ENCODE data around the gene MLPH.

MLPH gene

DNA sequence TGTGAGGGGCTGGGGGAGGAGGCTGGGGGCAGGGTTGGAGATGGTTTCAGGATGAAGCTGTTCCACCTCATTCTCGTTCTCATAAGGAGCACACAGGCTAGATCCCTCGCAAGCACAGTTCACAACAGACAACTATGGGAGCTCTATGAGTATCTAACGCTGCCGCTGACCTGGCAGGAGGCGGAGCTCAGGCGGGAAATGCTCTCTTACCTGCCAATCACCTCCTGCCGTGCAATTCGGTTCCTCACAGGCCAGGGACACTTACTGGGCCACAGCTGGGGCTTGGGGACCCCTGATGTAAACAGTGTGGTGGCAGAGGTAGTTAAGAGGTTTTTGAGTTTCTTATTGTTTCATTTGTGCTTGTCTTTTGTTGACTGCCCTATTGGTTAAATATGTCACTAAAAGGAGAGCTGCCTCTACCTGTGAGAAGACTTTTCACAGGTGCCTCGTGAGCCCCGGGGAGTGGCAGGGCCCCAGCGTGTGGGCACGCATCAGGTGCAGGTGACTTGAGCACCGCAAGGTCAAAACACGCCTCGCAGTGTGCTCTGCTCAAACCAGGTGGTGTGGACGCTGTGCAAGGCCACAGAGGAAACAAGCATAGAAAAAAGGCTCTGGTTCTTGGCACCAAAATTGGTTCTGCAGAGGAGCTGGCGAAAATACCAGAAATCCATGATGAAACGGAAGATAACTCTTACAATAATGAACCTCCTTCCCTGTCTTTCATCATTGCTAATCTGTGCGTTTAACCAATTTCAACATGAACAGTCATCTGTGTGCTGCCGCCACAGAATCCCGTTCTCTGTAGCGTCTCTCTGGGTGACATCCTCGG lies 10.2 kb downstream of the MLPH start:
- no peak for DNase-seq (ENCODE audit: low read depth in 2 of 2)

DNA sequence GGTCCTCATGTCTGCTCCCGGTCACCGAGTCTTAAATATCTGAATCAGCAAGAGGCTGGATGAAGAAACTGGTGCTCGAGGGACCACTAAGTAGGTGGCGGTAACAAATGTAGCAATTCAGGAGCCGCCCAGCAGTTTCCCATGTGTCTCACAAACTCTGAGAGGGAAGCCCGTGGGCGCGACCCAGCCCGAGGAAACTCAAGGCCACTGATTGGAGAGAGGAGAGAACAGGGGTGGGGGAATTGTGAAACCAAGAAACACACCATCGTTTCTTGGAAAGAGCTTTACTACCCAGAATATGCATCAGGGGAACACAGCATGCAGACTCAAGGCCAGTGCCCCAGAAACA lies 10.8 kb downstream of the MLPH start:
- DNase-seq (ENCODE audit: low read depth in 2 of 2), result no peak

DNA sequence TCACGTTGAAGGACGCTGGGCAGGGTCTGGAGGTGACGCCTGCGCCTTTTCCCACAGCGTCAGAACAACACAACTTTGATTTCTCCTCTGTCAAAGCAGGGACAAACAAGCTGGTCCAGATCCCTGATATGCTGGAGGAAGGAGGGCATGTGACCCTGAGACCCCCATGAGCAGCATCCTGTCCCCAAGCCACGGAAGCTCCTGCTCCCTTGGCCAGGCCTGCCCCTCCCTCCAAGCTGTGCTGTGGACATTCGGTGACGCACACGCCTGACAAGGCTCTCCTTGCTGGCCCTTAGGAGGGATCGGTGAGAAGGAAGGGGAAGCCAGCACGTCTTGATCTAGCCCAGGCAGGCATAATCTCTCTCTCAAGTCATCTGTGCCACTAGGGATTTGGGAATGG lies 11.3 kb downstream of the MLPH start:
- no peak for DNase-seq (ENCODE audit: low read depth in 2 of 2)

DNA sequence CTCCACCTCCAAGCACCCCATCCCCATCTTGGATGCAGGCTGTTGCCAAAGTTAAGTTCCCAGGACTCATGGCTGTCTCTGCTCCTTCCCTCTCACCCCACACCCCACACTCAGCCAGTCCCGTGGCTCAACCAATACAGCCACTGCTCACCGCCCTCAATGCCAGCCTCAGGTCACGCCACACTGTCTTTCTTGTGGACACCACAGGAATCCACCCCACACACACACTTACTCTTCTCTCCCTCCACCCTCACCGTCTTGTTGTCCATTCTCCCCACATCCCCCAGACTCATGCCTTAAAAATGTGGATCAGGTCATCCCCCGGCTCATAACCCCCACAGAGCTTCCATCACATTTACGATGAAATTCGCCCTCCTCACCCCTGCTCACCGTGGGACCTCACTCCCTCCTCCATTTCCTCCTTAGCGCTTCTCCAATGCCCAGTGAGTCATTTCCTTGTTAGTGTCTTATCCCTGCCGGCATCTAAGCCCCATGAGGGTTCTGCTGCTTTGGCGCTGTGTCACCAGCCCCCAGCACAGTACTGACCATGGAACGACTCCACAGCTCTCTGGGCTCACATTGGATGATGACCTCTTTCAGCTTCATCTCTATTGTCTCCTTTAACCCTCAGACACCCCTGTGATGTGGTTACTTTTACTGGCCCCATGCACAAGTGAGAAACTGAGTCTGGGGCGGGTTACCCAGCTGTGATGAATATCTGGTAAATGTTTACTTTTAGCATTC lies 13.8 kb downstream of the MLPH start:
- DNase-seq (ENCODE audit: low read depth in 2 of 2), result no peak

DNA sequence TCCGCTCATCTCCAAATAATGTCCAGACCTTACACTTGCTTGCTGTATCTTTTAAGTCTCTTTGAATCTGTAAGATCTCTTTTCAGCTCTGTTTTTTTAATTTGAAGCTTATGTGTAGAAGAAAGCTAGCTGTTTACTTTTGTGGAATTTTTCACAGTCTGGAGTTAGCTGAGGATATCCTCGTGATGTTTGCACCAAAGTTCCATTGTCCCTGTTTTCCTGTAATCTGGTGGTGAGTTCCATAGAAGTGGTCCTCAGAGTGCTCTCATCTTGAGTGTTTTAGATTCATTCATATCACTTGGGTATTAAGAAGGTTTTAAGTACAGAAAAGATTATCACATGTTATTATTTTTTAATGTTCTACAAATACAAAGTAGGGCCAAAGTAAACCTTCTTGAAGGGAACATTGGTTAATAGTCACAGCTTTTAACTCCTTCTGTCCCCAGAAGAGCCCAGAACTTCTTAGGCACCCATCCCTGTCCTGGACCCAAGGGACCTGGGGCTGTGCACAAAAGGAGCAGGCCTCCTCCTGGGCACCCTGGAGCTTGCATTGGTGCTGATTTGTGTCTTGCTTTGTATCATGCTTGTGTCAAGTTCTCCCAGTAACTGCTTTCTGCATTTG lies 15.0 kb downstream of the MLPH start:
- DNase-seq (ENCODE audit: low read depth in 2 of 2), result no peak

DNA sequence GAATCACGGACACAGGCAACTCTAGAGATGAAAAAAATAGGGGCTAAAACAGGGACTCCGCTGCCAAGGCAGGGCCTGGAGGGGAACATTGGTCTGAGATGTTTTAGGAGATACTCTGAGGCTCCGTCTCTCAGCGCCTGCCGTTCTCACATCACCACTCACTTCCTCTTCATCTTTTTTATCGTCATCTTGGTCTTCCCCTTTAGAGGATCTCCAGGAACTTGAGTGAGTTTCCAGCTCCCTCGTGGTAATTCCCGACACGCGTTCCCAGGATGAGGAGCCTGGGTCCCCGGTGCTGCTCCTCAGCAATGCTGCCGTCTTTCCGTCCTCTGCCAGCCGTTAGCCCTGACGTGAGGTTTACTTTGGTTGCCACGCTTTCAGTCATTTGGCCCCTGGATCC lies 16.1 kb downstream of the MLPH start:
- no peak for DNase-seq (ENCODE audit: low read depth in 2 of 2)

DNA sequence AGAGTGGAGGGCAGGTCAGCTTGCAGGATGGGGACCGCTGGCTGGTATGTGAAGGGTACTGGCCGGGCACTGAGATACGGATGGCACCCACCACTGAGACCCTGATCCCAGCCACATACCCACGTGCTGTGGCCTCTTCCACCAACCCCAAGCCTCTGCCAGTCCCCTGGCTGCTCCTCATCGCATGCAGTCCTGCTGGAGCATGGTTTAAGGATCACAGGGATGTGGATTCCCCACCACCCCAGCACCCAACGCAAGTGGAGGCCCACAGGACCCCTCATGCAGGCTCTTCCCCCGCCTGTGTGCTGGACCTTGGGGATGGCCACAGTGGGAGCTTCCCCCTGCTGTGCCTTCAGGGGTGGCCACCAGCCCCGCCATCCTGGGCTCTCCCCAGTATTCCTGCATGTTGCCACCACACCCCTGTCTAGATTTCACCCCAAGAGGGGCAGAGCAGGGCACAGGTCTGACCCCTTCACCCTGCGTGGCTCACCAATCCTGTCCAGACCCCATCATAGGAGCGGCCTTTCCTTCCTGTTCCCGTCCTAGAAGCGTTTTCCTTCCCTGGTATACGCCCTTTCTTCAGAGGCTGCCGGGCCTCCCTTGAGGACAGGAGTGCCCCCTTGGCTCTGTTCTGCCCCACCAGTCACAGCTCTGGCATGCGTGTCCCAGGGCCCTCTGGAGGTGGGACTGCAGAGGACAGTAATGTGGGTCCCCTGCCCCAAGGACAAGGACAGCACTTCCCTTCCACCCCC lies 18.3 kb downstream of the MLPH start:
- no peak for DNase-seq (ENCODE audit: low read depth in 2 of 2)

DNA sequence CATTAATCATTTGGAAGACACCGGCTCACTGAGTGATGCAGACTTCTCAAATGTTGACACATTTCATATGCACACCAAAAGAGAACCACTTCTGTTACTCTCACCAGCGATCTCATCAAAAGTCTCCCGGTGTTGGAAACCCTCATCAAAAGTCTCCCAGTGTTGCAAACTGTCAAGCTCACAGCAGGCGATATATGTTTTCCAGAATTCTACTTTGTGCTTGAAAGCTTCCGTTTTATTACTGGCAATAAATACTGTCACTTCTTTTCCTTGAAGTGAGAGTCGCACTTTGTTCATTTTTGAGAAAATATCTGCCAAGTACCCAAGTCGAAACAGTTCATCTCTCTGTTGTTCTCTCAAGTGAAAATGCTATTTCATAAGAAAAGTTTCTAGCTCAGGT lies 20.5 kb downstream of the MLPH start:
- DNase-seq (ENCODE audit: low read depth in 2 of 2), result no peak

DNA sequence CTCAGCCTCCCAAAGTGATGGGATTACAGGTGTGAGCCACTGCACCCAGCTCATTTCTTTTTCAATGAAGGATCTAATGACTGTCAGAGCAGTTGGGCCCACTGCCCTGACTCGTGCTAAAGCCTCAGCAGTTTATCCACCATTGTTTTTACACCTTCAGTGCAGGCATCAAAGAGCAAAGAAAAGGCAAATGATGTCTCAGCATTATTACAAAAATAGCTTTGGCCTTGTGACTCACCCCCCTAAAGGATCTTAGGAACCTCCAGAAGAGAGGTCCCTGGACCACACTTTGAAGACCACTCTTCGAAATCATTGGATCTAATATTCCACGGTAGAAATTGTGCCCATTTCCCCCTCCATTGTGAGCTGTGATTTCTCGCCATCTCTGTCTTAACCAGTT lies 21.3 kb downstream of the MLPH start:
- no peak for DNase-seq (ENCODE audit: low read depth in 2 of 2)

DNA sequence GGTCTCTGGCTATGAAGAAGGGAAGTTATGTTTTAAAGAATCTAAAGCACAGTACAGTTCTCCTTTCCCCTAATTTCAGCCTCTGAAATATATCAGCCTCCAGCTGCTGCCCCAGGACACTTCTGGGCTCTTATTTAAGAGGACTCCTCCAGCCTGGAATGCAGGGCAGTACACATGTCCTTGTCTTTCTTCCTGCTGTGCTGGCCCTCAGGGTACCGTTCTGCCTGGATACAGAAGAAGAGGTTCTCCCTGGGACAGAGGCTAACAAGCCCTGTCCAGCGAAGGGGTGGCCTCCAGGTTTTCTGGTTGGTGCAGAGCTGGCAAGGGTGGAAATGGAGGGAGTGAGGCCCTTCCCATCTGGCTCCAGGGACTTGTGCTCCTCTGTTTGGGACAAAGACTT lies 22.1 kb downstream of the MLPH start:
- no peak for DNase-seq (ENCODE audit: low read depth in 2 of 2)

DNA sequence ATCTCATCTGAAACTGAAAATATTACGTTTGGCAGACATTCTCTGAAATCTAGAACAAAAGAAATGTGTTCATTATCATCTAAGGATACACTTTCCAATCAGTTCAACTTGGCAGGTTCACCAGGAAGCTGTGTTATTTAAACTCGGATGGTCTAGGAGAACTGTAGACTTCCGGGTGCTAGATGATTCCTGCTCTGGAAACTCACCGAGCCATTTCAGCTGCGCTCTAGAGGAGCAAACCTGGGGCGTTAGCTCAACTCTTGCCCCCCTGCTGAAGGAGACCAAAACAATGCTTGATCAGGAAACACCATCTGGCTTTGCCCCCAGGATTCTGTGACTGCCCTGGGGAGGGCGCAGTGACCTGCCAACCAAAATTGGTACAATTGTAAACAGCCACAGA lies 22.9 kb downstream of the MLPH start:
- no peak for DNase-seq (ENCODE audit: low read depth in 2 of 2)

DNA sequence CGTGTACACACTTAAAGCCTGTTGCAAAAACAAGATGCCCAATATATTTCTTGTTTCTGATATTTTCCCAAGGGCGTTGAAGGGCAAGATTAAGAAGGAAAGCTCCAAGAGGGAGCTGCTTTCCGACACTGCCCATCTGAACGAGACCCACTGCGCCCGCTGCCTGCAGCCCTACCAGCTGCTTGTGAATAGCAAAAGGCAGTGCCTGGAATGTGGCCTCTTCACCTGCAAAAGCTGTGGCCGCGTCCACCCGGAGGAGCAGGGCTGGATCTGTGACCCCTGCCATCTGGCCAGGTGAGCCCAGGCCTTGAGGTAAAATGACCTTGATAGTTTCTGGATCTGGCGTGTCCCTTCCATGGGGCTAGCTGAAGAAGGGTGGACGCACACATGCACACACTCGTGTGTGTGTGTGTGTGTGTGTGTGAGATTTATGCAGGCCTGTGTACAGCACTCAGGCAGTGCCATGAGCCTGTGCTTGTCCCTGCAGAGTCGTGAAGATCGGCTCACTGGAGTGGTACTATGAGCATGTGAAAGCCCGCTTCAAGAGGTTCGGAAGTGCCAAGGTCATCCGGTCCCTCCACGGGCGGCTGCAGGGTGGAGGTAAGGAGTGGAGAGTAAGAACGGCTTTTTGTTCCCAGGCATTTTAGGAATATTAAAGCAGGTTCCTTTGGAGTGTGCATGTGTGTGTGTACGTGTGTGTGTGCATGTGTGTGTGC lies 23.6 kb downstream of the MLPH start:
- DNase-seq (ENCODE audit: low read depth in 2 of 2), result no peak

DNA sequence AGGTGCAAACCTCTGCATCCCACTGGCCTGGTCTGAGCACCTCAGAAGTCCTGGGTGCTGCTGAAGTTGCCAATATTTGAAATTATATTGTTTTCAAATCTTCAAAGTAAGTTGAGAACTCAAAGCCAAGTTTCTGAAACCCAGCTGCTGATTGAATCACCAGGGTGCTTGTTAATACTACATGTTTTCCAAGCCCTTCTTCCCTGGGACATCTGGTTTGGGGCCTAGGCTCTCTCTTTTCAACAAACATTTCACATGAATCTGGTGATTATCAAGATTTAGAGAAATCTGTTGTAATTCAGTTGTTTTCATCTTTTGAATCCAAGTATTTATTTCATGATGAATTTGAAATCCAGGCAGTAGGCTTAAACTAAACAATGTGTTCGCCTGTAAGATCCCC lies 24.4 kb downstream of the MLPH start:
- DNase-seq (ENCODE audit: low read depth in 2 of 2), result no peak

DNA sequence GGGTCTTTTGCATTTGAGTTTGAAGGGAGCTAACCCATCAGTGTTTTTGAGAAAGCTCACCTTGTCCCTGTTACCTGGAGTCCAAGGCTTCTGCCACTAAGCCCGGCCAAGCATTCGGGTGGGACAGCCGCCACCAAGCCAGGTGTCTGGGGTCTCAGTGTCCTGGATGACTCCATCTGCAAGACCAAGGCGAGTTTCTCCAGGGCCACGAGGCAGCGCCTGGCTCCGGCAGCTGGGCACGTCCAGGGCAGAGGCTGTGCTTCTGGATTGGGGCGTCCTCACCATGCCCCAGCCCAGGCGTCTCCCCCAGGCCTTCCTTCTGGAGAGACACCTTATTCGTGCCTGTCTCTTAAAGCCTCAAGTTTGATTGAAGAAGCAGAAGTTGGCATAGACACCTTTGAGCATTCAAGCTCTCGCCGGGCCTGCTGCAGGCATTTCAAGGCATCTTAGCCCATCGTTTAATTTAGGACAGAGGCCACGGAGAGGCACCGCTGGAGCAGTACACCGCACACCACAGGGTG lies 24.9 kb downstream of the MLPH start:
- no peak for DNase-seq (ENCODE audit: low read depth in 2 of 2)

DNA sequence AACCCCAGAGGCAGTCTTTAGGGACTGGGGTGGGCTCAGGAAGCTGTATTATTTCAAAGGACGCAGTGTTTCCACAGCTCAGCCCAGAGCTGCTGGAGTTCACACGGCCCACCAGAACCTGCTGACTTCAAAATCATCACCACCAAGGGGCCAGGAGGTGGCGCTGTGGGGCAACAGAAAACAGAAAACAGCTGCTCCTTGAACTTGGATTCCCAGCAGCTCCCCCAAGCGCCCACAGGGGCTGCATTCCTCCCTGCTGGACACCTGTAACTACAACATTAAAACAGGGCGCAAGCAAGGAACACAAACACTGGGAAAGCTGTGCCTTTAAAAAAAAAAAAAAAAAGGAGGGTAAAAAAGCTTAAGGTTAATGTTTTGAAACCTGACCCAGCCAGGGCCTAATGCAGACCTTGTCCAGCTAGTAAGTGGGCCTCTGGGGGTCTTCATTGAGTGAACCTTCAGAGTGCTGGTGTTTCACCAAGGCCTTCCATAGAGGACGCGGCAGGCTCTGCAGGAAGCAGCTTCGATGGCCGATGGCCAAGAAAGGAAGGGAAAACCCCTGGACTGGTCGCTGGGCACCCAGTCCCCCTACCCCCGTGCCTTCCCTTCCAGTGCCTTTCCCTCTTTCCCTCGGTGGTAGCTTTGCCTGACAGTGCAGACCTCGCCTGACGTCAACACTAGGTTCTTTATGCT lies 25.9 kb downstream of the MLPH start:
- DNase-seq (ENCODE audit: low read depth in 2 of 2), result peak; percentile 40 to 42

DNA sequence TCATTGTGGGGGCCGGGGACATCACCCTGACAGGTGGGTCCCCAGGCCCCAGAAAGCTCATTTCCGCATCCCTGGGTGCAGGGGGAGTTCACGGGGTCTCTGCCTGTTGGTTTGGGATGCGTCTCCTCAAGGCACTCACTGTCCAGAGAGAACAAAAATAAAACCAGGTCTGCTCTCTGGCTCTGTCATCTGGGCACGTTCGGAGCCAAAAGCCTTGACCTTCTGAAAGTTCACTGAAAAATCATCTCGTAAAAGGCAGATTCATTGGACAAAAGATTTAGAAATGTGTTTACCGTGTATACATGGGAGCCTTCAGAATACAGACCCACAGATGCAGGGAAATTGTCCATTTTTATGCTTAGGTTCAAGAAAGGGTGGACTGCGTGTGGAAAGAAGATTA lies 26.6 kb downstream of the MLPH start:
- no peak for DNase-seq (ENCODE audit: low read depth in 2 of 2)

DNA sequence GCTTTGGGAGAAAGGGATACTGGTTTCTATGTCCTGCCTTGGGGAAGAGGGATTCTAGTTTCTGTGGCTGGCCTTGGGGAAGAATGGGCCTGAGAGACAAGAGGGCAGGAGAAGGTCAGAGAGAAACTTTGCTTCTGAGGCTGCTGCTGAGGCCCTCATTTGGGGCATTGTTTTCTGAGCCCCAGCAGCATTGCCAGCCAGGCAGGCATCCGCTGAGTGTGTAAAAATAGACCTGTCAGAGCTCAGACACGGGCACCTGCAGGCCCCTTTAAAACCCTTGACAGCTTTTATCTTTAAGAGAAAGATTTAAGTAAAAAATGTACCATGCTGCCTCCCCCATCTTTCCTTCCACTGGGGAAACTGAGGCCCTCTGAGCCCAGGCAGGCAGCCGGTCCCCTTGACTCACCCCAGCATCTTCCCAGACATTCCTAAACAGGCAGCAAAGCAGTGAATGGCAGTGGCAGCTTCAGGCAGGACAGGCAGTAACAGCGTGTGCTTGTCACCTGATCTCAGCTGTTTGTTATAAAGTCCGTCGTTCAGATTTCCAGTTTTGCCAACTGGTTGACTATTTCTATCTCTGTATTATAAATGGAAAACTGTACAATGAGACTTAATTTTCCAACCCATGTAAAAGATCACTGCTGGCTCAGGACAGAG lies 27.6 kb downstream of the MLPH start:
- no peak for DNase-seq (ENCODE audit: low read depth in 2 of 2)

DNA sequence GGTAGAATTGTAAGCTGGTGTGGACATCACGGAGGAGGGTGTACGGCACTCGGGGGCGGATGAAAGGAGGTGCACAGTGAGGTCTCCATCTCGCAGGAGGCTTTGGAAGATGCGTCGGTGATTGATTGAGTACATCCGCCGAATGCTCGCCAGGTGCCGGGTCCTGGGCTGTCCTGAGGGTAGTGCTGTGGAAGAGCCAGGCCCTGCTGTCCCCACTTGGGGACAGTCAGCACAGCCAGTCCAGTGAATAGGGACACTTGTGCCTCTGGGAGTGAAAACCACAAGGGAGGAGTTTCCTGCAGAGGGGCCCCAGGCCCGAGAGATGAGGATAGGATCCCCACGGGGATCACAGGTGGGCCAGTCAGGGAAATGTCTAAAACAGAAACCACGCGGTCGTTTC lies 28.1 kb downstream of the MLPH start:
- DNase-seq (ENCODE audit: low read depth in 2 of 2), result no peak

DNA sequence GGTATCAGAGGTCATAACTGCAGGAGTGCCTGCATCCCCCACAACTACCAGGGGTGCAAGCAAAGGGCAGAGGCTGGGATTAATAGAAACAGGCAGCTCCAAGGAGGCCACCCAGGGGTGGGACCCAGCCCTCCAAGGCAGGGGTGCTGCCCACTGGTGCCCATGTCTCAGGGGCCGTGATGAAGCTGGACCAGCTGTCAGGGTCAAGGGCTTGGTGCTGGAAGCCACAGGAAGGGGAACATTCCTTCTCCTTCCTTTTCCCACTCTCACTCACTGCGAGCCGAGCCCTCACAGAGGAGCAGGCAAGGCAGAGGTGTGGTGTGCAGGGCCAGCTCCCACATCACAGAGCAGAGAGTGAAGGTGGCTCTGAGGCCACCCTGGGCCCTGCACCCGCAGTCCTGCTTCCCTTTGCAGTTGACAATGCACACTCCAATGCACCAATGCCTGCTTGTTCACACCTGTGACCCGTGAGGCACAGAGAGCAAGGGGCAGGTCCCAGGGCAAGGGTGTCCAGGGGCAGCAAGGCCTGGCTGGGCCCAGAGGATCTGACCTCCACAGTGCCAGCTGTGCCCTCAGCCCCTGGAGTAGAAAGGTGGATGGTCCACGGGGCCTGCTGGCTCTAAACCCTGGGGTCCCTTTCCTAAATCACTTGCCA lies 28.7 kb downstream of the MLPH start:
- DNase-seq (ENCODE audit: low read depth in 2 of 2), result no peak

DNA sequence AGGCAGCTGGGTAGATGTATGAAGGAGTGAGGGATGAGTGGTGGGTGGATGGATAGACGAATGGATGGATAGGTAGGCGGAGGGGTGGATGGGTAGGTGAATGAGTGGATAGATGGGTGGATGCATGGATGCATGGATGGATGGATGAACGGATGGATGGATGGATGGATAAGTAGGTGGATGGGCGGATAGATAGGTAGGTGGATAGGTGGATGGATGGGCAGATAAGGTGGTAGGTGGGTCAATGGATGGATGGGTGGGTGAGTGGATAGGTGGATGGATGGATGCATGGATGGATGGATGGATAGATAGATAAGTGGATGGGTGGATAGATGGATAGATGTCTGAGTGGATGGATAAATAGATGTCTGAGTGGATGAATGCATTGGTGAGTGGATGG lies 30.1 kb downstream of the MLPH start:
- DNase-seq (ENCODE audit: low read depth in 2 of 2), result no peak
